HG02970 (cell line): ENCODE data around the gene SHF.
A peak's percentile ranks its signal among the peaks of the same experiment; 100 is the strongest.

ENCODE experiments used
- ATAC-seq: cut with Tn5 transposase; IDR thresholded peaks from one replicate; pipeline ENCODE4 v1.9.1; 2021; ENCODE audit warnings: mild to moderate bottlenecking, moderate library complexity, moderate number of reproducible peaks; ENCODE audit not compliant: unreplicated experiment, low FRiP score

SHF gene

GRCh38 chr15:45199136-45199810 lies 11.5 kb upstream of the SHF start:
- ATAC-seq, result peak; percentile 17

GRCh38 chr15:45198337-45199135 lies 10.8 kb upstream of the SHF start:
- ATAC-seq, result peak; percentile 55

- ATAC-seq, result no peak
Observed at GRCh38 chr15:45197512-45197911, 9.7 kb upstream of the SHF start.

- no peak for ATAC-seq
Observed at GRCh38 chr15:45187578-45187893, 230 bp downstream of the SHF start.

- ATAC-seq, result no peak
Observed at GRCh38 chr15:45186771-45187577, 792 bp downstream of the SHF start.

GRCh38 chr15:45185903-45186770 lies 1.6 kb downstream of the SHF start:
- ATAC-seq, result no peak

- no peak for ATAC-seq
Observed at GRCh38 chr15:45185069-45185779, 2.5 kb downstream of the SHF start.

GRCh38 chr15:45184562-45185041 lies 3.2 kb downstream of the SHF start:
- no peak for ATAC-seq

- no peak for ATAC-seq
Observed at GRCh38 chr15:45183511-45183910, 4.3 kb downstream of the SHF start.

GRCh38 chr15:45182996-45183395 lies 4.8 kb downstream of the SHF start:
- no peak for ATAC-seq

- ATAC-seq, result no peak
Observed at GRCh38 chr15:45181491-45182285, 6.1 kb downstream of the SHF start.

- no peak for ATAC-seq
Observed at GRCh38 chr15:45180648-45181436, 6.9 kb downstream of the SHF start.

GRCh38 chr15:45180201-45180600 lies 7.6 kb downstream of the SHF start:
- no peak for ATAC-seq

- no peak for ATAC-seq
Observed at GRCh38 chr15:45179221-45179985, 8.4 kb downstream of the SHF start.

GRCh38 chr15:45177285-45177684 lies 10.5 kb downstream of the SHF start:
- ATAC-seq, result no peak

- no peak for ATAC-seq
Observed at GRCh38 chr15:45174577-45174976, 13.2 kb downstream of the SHF start.

GRCh38 chr15:45174069-45174468 lies 13.7 kb downstream of the SHF start:
- no peak for ATAC-seq
